K562 (cell line): Measurements from ENCODE around the gene INSR. TPM values are rescaled to one million over a fixed set of nuclear protein-coding genes. Genes with fewer than 3 reads are reported as not detected.

Experiments
- ADNP ChIP-seq: fragments of 200-800 bp; sonication (Bioruptor generic); IDR thresholded peaks from 2 replicates; pipeline ENCODE4 v1.6.1; 2016; ENCODE audit warnings: missing genetic modification characterization, missing compliant biosample characterization
- SPI1 ChIP-seq: IDR thresholded peaks from 2 replicates; pipeline ENCODE4 v1.6.1; 2011; ENCODE audit warnings: low read depth, low read length, control low read depth, borderline replicate concordance
- ZNF324 ChIP-seq: fragments of 250-450 bp; sonication (Bioruptor Pico); IDR thresholded peaks from 2 replicates; pipeline ENCODE4 v1.4.0; 2020; ENCODE audit warnings: mild to moderate bottlenecking
- polyA plus RNA-seq, 8 experiments: library from polyadenylated mRNA; depleted of rRNA in 4 of 8; stranded (reverse) in 5 of 8; unstranded in 3 of 8; fragments of >200 nt; fragmentation: Nextera tagmentation in 2 of 8; fragmentation: Illumina TruSeq in 1 of 8; extraction: Ambion mirVana in 2 of 8; extraction: Trizol in 1 of 8; gene quantifications; 2 replicates each; pipeline versions ENCODE4 v1.2.1 to v1.2.3, GENCODE V29; 2011 to 2014; ENCODE audit warnings: inconsistent platforms in 1 of 8, missing spikeins in 1 of 8
- total RNA-seq, 7 experiments: library from RNA; depleted of rRNA in 6 of 7; stranded (reverse); fragments of >200 nt in 6 of 7; fragmentation: Illumina TruSeq in 2 of 7; extraction: Trizol in 2 of 7; gene quantifications; 2 replicates each; pipeline versions ENCODE4 v1.2.1 to v1.2.3, GENCODE V29; 2011 to 2021; ENCODE audit warnings: low replicate concordance in 1 of 7
- TF ChIP-seq, protein P1 (sequence below), 2 experiments: fragments of 450-650 bp; IDR thresholded peaks; 2 replicates each; pipeline ENCODE4 v1.6.1; 2016; ENCODE audit warnings: mild to moderate bottlenecking in 2 of 2, borderline replicate concordance in 1 of 2, low read depth in 1 of 2, moderate library complexity in 1 of 2
- TF ChIP-seq, protein P2 (sequence below): sonication (generic); formaldehyde crosslinking; IDR thresholded peaks from 2 replicates; pipeline ENCODE4 v1.8.0; 2023; ENCODE audit warnings: missing genetic modification reagents, mild to moderate bottlenecking, borderline replicate concordance
- TF ChIP-seq, protein P3 (sequence below): sonication (generic); formaldehyde crosslinking; IDR thresholded peaks from 2 replicates; pipeline ENCODE4 v1.8.1; 2023; ENCODE audit warnings: missing genetic modification reagents, mild to moderate bottlenecking, borderline replicate concordance

The INSR gene
- total and polyA plus RNA-seq, 9 of the 15 experiments (the other 6 are each of a cell fraction or from before 2014, with no cell fraction given), result 0.04 to 0.88 (median 0.41) TPM

DNA sequence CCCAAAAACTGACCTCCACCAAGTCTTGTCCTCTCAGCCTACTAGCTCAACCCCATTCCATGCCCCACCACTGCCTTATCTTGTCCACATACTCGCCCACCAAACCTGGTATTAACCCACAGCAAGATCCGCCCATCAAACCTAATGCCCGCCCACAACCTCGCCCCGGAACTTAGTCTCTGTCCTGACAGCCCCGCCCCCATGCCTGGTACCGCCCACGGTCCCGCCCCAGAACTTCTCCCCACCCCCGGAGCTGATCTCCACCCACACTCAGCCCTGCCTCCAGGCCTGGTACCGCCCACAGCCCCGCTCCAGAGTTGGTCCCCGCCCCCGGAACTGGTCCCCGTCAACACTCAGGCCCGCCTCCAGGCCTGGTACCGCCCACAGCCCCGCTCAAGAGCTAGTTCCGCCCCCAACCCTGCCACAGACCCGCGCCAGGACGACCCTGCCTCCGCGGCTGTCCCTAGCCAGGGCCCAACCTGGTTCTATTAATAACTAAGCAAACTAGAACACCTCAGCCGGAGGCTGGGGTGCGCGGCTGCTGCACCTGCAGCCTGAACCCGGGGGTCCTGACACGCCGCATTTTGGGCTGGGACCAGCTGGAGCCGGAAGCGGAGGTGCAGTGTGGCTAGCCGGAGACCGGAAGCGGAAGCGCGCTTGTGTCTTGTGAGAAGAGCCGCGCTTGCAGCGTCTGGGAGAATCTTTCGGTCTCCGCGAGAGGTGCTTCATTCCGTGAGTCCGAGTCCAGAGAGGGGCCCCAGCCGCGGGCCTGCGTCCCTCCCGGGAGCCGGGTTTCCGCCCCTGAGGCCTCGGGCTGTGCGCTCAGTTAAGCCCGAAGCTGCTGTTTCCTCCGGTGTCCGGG, 224.9 kb downstream of the INSR start, which contains the start of gene ZNF557 (continued):
- TF ChIP-seq, protein P1, sequence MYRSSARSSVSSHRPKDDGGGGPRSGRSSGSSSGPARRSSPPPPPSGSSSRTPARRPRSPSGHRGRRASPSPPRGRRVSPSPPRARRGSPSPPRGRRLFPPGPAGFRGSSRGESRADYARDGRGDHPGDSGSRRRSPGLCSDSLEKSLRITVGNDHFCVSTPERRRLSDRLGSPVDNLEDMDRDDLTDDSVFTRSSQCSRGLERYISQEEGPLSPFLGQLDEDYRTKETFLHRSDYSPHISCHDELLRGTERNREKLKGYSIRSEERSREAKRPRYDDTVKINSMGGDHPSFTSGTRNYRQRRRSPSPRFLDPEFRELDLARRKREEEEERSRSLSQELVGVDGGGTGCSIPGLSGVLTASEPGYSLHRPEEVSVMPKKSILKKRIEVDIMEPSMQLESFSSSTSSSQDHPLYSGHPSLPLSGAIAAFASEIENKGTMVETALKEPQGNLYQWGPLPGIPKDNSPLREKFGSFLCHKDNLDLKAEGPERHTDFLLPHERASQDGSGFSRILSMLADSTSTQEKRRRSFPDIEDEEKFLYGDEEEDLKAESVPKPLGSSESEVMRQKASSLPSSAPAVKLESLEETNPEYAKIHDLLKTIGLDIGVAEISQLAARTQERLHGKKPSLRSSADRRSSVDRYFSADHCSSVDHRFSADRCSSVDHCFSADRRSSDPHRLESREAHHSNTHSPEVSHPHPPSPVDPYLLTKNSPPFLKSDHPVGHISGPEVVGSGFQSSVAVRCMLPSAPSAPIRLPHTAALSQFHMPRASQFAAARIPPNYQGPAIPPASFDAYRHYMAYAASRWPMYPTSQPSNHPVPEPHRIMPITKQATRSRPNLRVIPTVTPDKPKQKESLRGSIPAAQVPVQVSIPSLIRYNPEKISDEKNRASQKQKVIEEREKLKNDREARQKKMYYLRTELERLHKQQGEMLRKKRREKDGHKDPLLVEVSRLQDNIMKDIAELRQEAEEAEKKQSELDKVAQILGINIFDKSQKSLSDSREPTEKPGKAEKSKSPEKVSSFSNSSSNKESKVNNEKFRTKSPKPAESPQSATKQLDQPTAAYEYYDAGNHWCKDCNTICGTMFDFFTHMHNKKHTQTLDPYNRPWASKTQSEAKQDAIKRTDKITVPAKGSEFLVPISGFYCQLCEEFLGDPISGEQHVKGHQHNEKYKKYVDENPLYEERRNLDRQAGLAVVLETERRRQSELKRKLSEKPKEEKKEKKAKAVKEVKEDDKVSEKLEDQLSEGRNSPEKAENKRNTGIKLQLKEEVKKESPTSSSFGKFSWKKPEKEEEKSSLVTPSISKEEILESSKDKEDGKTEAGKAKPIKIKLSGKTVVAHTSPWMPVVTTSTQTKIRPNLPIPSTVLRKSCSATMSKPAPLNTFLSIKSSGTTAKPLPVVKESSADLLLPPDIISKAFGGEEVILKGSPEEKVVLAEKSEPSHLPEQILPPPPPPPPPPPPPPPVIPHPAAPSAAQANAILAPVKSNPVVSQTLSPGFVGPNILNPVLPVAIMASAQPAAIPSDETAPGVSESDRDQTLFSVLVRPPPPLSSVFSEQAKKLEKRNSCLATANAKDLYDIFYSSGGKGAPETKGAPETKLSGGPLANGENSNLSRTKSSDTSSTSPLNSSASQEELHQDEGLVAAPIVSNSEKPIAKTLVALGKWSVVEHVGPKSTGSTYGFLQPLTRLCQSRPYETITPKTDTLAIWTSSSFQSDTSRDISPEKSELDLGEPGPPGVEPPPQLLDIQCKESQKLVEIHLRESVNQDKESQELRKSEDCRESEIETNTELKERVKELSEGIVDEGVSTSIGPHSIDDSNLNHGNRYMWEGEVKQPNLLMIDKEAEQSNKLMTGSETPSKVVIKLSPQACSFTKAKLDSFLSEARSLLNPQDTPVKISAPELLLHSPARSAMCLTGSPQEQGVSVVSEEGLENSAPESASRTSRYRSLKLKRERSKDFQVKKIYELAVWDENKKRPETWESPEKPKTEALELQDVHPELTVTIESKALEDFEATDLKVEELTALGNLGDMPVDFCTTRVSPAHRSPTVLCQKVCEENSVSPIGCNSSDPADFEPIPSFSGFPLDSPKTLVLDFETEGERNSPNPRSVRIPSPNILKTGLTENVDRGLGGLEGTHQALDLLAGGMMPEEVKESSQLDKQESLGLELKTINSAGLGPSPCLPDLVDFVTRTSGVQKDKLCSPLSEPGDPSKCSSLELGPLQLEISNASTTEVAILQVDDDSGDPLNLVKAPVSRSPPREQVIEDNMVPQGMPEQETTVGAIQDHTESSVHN (IDR thresholded peaks at IDR 0.05; ENCODE audit: borderline replicate concordance in 1 of 2, low read depth in 1 of 2), result no peak
- no peak for TF ChIP-seq ADNP (tag)
- no peak for TF ChIP-seq ZNF324 (CRISPR knock-in tag)
- TF ChIP-seq SPI1, result peak; percentile 34; the same call in 1 of the 2 replicates
- TF ChIP-seq, protein P2, sequence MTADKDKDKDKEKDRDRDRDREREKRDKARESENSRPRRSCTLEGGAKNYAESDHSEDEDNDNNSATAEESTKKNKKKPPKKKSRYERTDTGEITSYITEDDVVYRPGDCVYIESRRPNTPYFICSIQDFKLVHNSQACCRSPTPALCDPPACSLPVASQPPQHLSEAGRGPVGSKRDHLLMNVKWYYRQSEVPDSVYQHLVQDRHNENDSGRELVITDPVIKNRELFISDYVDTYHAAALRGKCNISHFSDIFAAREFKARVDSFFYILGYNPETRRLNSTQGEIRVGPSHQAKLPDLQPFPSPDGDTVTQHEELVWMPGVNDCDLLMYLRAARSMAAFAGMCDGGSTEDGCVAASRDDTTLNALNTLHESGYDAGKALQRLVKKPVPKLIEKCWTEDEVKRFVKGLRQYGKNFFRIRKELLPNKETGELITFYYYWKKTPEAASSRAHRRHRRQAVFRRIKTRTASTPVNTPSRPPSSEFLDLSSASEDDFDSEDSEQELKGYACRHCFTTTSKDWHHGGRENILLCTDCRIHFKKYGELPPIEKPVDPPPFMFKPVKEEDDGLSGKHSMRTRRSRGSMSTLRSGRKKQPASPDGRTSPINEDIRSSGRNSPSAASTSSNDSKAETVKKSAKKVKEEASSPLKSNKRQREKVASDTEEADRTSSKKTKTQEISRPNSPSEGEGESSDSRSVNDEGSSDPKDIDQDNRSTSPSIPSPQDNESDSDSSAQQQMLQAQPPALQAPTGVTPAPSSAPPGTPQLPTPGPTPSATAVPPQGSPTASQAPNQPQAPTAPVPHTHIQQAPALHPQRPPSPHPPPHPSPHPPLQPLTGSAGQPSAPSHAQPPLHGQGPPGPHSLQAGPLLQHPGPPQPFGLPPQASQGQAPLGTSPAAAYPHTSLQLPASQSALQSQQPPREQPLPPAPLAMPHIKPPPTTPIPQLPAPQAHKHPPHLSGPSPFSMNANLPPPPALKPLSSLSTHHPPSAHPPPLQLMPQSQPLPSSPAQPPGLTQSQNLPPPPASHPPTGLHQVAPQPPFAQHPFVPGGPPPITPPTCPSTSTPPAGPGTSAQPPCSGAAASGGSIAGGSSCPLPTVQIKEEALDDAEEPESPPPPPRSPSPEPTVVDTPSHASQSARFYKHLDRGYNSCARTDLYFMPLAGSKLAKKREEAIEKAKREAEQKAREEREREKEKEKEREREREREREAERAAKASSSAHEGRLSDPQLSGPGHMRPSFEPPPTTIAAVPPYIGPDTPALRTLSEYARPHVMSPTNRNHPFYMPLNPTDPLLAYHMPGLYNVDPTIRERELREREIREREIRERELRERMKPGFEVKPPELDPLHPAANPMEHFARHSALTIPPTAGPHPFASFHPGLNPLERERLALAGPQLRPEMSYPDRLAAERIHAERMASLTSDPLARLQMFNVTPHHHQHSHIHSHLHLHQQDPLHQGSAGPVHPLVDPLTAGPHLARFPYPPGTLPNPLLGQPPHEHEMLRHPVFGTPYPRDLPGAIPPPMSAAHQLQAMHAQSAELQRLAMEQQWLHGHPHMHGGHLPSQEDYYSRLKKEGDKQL, result no peak
- TF ChIP-seq, protein P3, sequence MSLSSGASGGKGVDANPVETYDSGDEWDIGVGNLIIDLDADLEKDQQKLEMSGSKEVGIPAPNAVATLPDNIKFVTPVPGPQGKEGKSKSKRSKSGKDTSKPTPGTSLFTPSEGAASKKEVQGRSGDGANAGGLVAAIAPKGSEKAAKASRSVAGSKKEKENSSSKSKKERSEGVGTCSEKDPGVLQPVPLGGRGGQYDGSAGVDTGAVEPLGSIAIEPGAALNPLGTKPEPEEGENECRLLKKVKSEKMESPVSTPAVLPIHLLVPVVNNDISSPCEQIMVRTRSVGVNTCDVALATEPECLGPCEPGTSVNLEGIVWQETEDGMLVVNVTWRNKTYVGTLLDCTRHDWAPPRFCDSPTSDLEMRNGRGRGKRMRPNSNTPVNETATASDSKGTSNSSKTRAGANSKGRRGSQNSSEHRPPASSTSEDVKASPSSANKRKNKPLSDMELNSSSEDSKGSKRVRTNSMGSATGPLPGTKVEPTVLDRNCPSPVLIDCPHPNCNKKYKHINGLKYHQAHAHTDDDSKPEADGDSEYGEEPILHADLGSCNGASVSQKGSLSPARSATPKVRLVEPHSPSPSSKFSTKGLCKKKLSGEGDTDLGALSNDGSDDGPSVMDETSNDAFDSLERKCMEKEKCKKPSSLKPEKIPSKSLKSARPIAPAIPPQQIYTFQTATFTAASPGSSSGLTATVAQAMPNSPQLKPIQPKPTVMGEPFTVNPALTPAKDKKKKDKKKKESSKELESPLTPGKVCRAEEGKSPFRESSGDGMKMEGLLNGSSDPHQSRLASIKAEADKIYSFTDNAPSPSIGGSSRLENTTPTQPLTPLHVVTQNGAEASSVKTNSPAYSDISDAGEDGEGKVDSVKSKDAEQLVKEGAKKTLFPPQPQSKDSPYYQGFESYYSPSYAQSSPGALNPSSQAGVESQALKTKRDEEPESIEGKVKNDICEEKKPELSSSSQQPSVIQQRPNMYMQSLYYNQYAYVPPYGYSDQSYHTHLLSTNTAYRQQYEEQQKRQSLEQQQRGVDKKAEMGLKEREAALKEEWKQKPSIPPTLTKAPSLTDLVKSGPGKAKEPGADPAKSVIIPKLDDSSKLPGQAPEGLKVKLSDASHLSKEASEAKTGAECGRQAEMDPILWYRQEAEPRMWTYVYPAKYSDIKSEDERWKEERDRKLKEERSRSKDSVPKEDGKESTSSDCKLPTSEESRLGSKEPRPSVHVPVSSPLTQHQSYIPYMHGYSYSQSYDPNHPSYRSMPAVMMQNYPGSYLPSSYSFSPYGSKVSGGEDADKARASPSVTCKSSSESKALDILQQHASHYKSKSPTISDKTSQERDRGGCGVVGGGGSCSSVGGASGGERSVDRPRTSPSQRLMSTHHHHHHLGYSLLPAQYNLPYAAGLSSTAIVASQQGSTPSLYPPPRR (CRISPR knock-in tag), result no peak
